GM12873 (cell line): ENCODE measurements around the gene IGFBP6.

Experiments
- CTCF ChIP-seq: IDR thresholded peaks from 2 replicates; pipeline ENCODE4 v1.5.1; 2012; ENCODE audit warnings: low read depth, mild to moderate bottlenecking, moderate library complexity, low read length, control low read depth; ENCODE audit not compliant: insufficient read depth; ENCODE audit errors: missing control alignments

Gene IGFBP6

DNA sequence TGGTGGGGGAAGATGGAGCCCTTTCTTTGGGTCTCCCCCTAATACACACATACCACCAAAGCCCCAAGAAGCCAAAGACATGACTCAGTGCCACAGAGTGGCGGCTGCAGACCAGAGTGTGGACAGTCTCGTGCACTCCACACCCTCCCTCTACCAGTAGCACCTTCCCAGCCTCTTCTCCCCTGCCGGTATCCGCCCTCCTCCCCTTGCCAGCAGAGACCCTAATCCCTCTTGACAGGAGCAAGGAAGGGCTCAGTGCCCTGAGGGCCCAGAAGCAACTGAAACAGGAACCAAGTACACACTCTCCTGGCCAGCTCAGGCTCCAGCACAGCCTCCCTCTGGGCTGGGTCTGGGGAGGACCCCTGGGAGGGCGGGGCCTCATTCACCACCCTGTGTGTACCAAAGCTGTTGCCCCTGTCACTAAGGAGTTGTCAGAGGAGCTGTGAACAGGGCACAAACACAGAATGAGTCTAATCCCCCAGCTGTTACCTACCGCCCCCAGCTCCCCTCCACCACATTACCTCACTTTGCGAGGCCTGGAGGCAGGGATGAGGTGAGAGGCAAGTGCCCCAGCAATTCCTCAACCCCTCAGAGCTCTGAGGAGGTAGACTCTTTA, 26.5 kb upstream of the IGFBP6 start:
- TF ChIP-seq CTCF, result no peak

GRCh38 chr12:53071591-53072551, 25.6 kb upstream of the IGFBP6 start:
- no peak for TF ChIP-seq CTCF

DNA sequence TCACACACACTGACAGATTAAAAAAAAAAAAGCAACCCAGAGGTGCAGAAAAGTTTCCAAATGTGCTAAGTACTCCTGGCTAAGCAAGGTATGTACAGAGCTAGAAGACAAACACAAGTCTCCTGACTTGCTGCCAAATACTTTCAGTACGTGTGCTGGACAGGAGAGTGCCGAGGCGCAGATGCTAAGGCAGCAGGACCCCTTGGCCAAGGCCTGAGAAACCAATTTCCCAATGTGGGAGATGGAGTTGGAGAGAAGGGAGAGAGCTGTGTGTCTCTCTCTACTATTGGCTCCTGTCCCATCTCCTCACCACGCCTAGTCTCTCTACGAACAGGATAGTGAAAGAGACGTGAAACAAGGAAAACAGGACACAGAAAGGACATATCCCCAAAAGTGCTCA, 23.6 kb upstream of the IGFBP6 start:
- TF ChIP-seq CTCF, result no peak

GRCh38 chr12:53074283-53074998, 23.0 kb upstream of the IGFBP6 start:
- TF ChIP-seq CTCF, result no peak

GRCh38 chr12:53074999-53075370, 22.5 kb upstream of the IGFBP6 start:
- no peak for TF ChIP-seq CTCF

DNA sequence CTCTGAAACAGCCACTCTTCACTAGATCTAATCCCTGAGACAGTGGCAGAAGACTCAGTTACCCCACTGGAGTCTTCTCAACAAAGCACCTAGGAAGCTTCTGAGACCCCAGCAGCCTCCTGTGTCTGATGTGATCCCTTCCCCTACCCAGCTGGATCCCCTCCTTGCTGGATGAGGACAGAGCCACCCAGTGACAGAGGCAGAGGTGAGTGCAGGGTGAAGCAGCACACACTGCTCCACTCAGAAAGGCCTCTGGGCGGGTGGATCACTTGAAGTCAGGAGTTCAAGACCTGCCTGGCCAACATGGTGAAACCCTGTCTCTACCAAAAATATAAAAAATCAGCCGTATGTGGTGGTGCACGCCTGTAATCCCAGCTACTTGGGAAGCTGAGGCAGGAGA, 21.0 kb upstream of the IGFBP6 start:
- TF ChIP-seq CTCF, result no peak

DNA sequence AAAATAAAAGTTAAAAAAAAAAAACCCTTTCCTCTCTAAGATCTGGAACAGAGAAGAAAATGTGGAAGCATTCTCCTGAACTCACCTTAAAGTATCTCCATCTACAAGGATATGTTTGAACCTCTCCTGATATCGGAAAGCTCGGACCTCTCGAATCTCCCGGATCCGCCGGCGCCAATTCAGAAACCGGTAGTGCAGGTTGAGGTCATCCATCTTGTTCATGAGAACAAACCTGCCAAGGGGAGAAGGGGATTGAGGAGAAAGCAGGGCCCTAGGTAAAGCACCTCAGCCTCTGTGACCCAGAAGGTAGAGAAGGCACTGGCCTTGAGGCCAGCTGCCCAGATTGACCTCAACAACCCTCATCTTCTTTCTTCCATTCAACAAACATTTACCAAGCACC, 20.4 kb upstream of the IGFBP6 start:
- no peak for TF ChIP-seq CTCF
